ENCODE results near the gene HOTAIR.

GRCh38 chr12:53976172-53976822, 1.5 kb upstream of the HOTAIR start:
- no peak for TF ChIP-seq PATZ1 (CRISPR knock-in tag; IDR thresholded peaks at IDR 0.05; ENCODE audit: borderline replicate concordance)
- TF ChIP-seq ISL1 (CRISPR knock-in tag; IDR thresholded peaks at IDR 0.05) = no peak
- no peak for TF ChIP-seq ARNTL (CRISPR knock-in tag; IDR thresholded peaks at IDR 0.05; ENCODE audit: borderline replicate concordance, low read depth)
- TF ChIP-seq RARB (CRISPR knock-in tag; IDR thresholded peaks at IDR 0.05) = no peak
